ENCODE measurements around the gene ZRANB3.

DNA sequence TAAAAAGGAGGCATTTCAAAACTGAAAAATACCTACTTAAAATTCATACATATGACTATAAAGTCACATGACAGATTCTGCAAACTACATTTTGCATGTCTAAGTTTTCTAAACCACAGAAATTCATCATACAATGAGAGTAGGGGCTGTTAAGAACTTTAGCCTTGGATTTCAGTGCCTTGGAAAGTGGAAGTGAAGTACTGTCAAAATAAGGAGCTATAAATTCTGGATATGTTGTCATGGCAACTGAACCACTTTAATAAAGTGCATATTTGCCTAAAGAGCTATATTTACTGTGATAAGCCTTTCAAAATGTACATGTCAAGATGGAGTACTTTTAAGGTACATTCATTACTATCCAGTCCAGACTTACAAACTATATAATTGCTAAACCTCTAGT is 251.8 kb downstream of the ZRANB3 start:
- TF ChIP-seq CTCF (optimal IDR thresholded peaks at IDR 0.05 in 1 of 3, IDR thresholded peaks at IDR 0.05 in 1 of 3, conservative IDR thresholded peaks at IDR 0.05 in 1 of 3; ENCODE audit: extremely low read depth in 1 of 3, insufficient read depth in 2 of 3, low read length in 3 of 3) (no peak), EZH2 (IDR thresholded peaks at IDR 0.05; ENCODE audit: low read length) (no peak)
